HEK293 (cell line): Measurements from ENCODE around the gene PRDM11.

Experiments
- CTCF ChIA-PET: fragments of 350-600 bp; formaldehyde crosslinking; extraction: SDS; loops from one replicate; lab custom pipeline; 2021; ENCODE audit warnings: antibody characterized with exemption; lab: Yijun Ruan, JAX
- POLR2A ChIA-PET: fragments of 300-600 bp; formaldehyde crosslinking; extraction: SDS; loops from one replicate; lab custom pipeline; 2020; ENCODE audit warnings: antibody characterized with exemption, inconsistent platforms; lab: Yijun Ruan, JAX
- H3K27ac ChIP-seq: fragments of 200-500 bp; sonication (Bioruptor generic); 2 replicates; pipeline ENCODE4 v1.5.1; 2014; ENCODE audit warnings: low read depth, low read length, control low read depth, inconsistent platforms; ENCODE audit errors: extremely low read depth
- H3K36me3 ChIP-seq, 2 experiments: fragments of 200-500 bp in 1 of 2; sonication (Bioruptor generic) in 1 of 2; 1 replicate in 1 of 2; 2 replicates in 1 of 2; pipeline ENCODE4 v1.5.1; 2014 to 2017; ENCODE audit warnings: inconsistent platforms in 2 of 2, low read length in 2 of 2; ENCODE audit not compliant: control insufficient read depth in 2 of 2, insufficient read depth in 1 of 2
- H3K4me1 ChIP-seq: fragments of 200-500 bp; sonication (Bioruptor generic); 2 replicates; pipeline ENCODE4 v1.5.1; 2014; ENCODE audit warnings: mild to moderate bottlenecking, low read length, inconsistent platforms; ENCODE audit not compliant: control insufficient read depth, insufficient read depth
- H3K4me3 ChIP-seq: 2 replicates; pipeline ENCODE4 v1.5.1; 2011; ENCODE audit warnings: low read depth, mild to moderate bottlenecking, control low read depth, low read length, moderate library complexity
- H3K9me3 ChIP-seq: fragments of 200-500 bp; sonication (Bioruptor generic); 2 replicates; pipeline ENCODE4 v1.5.1; 2014; ENCODE audit warnings: low read depth, low read length, inconsistent platforms; ENCODE audit not compliant: control insufficient read depth, insufficient read depth
- BCL11B ChIP-seq: fragments of 450-650 bp; formaldehyde crosslinking; IDR thresholded peaks from 2 replicates; pipeline ENCODE4 v1.5.1; 2016; ENCODE audit warnings: low read depth, missing biosample characterization, missing genetic modification characterization
- HOXC10 ChIP-seq: sonication (generic); formaldehyde crosslinking; IDR thresholded peaks from 2 replicates; pipeline ENCODE4 v1.8.1; 2023; ENCODE audit warnings: mild to moderate bottlenecking, missing genetic modification reagents
- IKZF3 ChIP-seq: fragments of 450-650 bp; IDR thresholded peaks from 2 replicates; pipeline ENCODE4 v1.5.0; 2018; ENCODE audit warnings: missing biosample characterization, mild to moderate bottlenecking, missing genetic modification characterization, moderate library complexity
- KLF16 ChIP-seq: fragments of 450-650 bp; formaldehyde crosslinking; IDR thresholded peaks from 2 replicates; pipeline ENCODE4 v1.5.1; 2017; ENCODE audit warnings: missing biosample characterization, missing genetic modification characterization
- SCRT2 ChIP-seq: fragments of 450-650 bp; formaldehyde crosslinking; IDR thresholded peaks from 2 replicates; pipeline ENCODE4 v1.5.1; 2016; ENCODE audit warnings: missing biosample characterization, missing genetic modification characterization
- ZBTB11 ChIP-seq: fragments of 450-650 bp; formaldehyde crosslinking; conservative IDR thresholded peaks from 2 replicates; pipeline ENCODE4 v1.5.1; 2016; ENCODE audit warnings: low read depth, missing biosample characterization, missing genetic modification characterization
- ZBTB7A ChIP-seq: fragments of 450-650 bp; formaldehyde crosslinking; IDR thresholded peaks from 2 replicates; pipeline ENCODE4 v1.5.1; 2016; ENCODE audit warnings: low read depth, missing biosample characterization, missing genetic modification characterization
- ZFP37 ChIP-seq: fragments of 450-650 bp; formaldehyde crosslinking; IDR thresholded peaks from 2 replicates; pipeline ENCODE4 v1.5.1; 2016; ENCODE audit warnings: missing biosample characterization, missing genetic modification characterization
- ZNF138 ChIP-seq: fragments of 450-650 bp; formaldehyde crosslinking; IDR thresholded peaks from 2 replicates; pipeline ENCODE4 v1.5.1; 2016; ENCODE audit warnings: missing biosample characterization, missing genetic modification characterization, borderline replicate concordance
- ZNF140 ChIP-seq: fragments of 450-650 bp; formaldehyde crosslinking; IDR thresholded peaks from 2 replicates; pipeline ENCODE4 v1.5.1; 2016; ENCODE audit warnings: missing biosample characterization, missing genetic modification characterization
- ZNF174 ChIP-seq: fragments of 450-650 bp; formaldehyde crosslinking; IDR thresholded peaks from 2 replicates; pipeline ENCODE4 v1.5.0; 2017; ENCODE audit warnings: missing biosample characterization, mild to moderate bottlenecking, missing genetic modification characterization
- ZNF202 ChIP-seq: fragments of 450-650 bp; formaldehyde crosslinking; IDR thresholded peaks from 2 replicates; pipeline ENCODE4 v1.5.1; 2016; ENCODE audit warnings: missing biosample characterization, missing genetic modification characterization, borderline replicate concordance
- ZNF211 ChIP-seq: fragments of 450-650 bp; formaldehyde crosslinking; IDR thresholded peaks from 2 replicates; pipeline ENCODE4 v1.5.1; 2016; ENCODE audit warnings: low read depth, missing biosample characterization, missing genetic modification characterization
- ZNF24 ChIP-seq: fragments of 450-650 bp; formaldehyde crosslinking; IDR thresholded peaks from 2 replicates; pipeline ENCODE4 v1.5.1; 2016; ENCODE audit warnings: missing biosample characterization, missing genetic modification characterization
- ZNF335 ChIP-seq: fragments of 450-650 bp; formaldehyde crosslinking; conservative IDR thresholded peaks from 2 replicates; pipeline ENCODE4 v1.5.1; 2016; ENCODE audit warnings: missing biosample characterization, missing genetic modification characterization
- ZNF391 ChIP-seq: fragments of 450-650 bp; formaldehyde crosslinking; IDR thresholded peaks from 2 replicates; pipeline ENCODE4 v1.5.1; 2016; ENCODE audit warnings: low read depth, missing biosample characterization, missing genetic modification characterization, borderline replicate concordance
- ZNF48 ChIP-seq: fragments of 450-650 bp; formaldehyde crosslinking; IDR thresholded peaks from 2 replicates; pipeline ENCODE4 v1.5.1; 2016; ENCODE audit warnings: missing biosample characterization, missing genetic modification characterization
- ZNF488 ChIP-seq: fragments of 450-650 bp; formaldehyde crosslinking; IDR thresholded peaks from 2 replicates; pipeline ENCODE4 v1.5.1; 2016; ENCODE audit warnings: missing biosample characterization, missing genetic modification characterization
- ZNF510 ChIP-seq: fragments of 450-650 bp; formaldehyde crosslinking; IDR thresholded peaks from 2 replicates; pipeline ENCODE4 v1.5.1; 2018; ENCODE audit warnings: mild to moderate bottlenecking, missing genetic modification characterization, missing biosample characterization; ENCODE audit not compliant: insufficient replicate concordance
- ZNF558 ChIP-seq: fragments of 450-650 bp; formaldehyde crosslinking; IDR thresholded peaks from 2 replicates; pipeline ENCODE4 v1.5.1; 2016; ENCODE audit warnings: missing biosample characterization, missing genetic modification characterization
- ZNF580 ChIP-seq: fragments of 450-650 bp; formaldehyde crosslinking; IDR thresholded peaks from 2 replicates; pipeline ENCODE4 v1.5.1; 2016; ENCODE audit warnings: missing biosample characterization, missing genetic modification characterization
- ZNF624 ChIP-seq: fragments of 450-650 bp; formaldehyde crosslinking; IDR thresholded peaks from 2 replicates; pipeline ENCODE4 v1.5.1; 2017; ENCODE audit warnings: missing biosample characterization, missing genetic modification characterization
- ZNF654 ChIP-seq: fragments of 450-650 bp; formaldehyde crosslinking; IDR thresholded peaks from 2 replicates; pipeline ENCODE4 v1.5.1; 2016; ENCODE audit warnings: low read depth, missing biosample characterization, missing genetic modification characterization
- ZNF76 ChIP-seq: fragments of 450-650 bp; formaldehyde crosslinking; IDR thresholded peaks from 2 replicates; pipeline ENCODE4; 2016; ENCODE audit warnings: low read depth, missing biosample characterization, missing genetic modification characterization, borderline replicate concordance
- ZSCAN4 ChIP-seq: fragments of 450-650 bp; formaldehyde crosslinking; IDR thresholded peaks from 2 replicates; pipeline ENCODE4 v1.5.1; 2017; ENCODE audit warnings: missing biosample characterization, missing genetic modification characterization

PRDM11 gene

GRCh38 chr11:45213717-45214116 lies 67.3 kb downstream of the PRDM11 start:
- H3K4me1 ChIP-seq = no peaks in the 10 kb centered on the region
- no peak overlapping the region for H3K27ac ChIP-seq
- H3K9me3 ChIP-seq = no peaks in the 10 kb centered on the region
- no peak overlapping the region for H3K4me3 ChIP-seq
- ChIA-PET CTCF (interaction anchor here (0.6 to 1.6 kb wide), 2 partner anchors 20 to 68 kb away, joined by 4 to 8 read pairs; no protein-coding TSS in a partner anchor), POLR2A (no interaction called here)
- peaks cover 0 to 4% of the 10 kb centered on the region in 2 experiments; a peak in 1 of 3 replicates for H3K36me3 ChIP-seq
- TF ChIP-seq IKZF3 (tag by site-specific recombination) (no peak), ZNF624 (tag by site-specific recombination) (no peak), ZBTB11 (tag by site-specific recombination) (no peak), SCRT2 (no peak)

- no peaks in the 10 kb centered on the region for H3K9me3 ChIP-seq
- no peaks in the 10 kb centered on the region for H3K4me1 ChIP-seq
- CTCF ChIA-PET = interaction anchor here (0.7 to 2.1 kb wide), 4 partner anchors 37 to 112 kb away, joined by 3 to 9 read pairs (median 6); no protein-coding TSS in a partner anchor
- H3K27ac ChIP-seq = no peak overlapping the region
- H3K4me3 ChIP-seq = no peak overlapping the region
- H3K36me3 ChIP-seq = peaks cover 0 to 4% of the 10 kb centered on the region in 2 experiments; a peak in 1 of 3 replicates
- no peak for TF ChIP-seq ZNF24 (tag by site-specific recombination)
- TF ChIP-seq ZNF580 (tag by site-specific recombination) = no peak
- no peak for TF ChIP-seq ZNF138
- TF ChIP-seq ZNF174 (tag by site-specific recombination) = no peak
- TF ChIP-seq ZNF510 (tag by site-specific recombination) = no peak
- no peak for TF ChIP-seq ZNF140 (tag by site-specific recombination)
- no peak for TF ChIP-seq BCL11B
- TF ChIP-seq ZNF48 (tag by site-specific recombination) = no peak
- TF ChIP-seq ZFP37 (tag by site-specific recombination) = no peak
- no peak for TF ChIP-seq ZNF558 (tag by site-specific recombination)
- no peak for TF ChIP-seq ZNF202 (tag by site-specific recombination)
- TF ChIP-seq ZNF391 (tag by site-specific recombination) = no peak
- TF ChIP-seq ZNF654 (tag by site-specific recombination) = no peak
- POLR2A ChIA-PET = no interaction called here
These were observed 68.8 kb downstream of the PRDM11 start for GRCh38 chr11:45215098-45215865.

GRCh38 chr11:45216031-45216430 lies 69.6 kb downstream of the PRDM11 start:
- TF ChIP-seq ZNF140 (tag by site-specific recombination) (no peak), ZNF488 (no peak), ZNF76 (tag by site-specific recombination) (no peak), KLF16 (tag by site-specific recombination) (no peak), ZBTB7A (no peak), HOXC10 (CRISPR knock-in tag) (no peak), ZNF335 (tag by site-specific recombination) (no peak), ZNF211 (tag by site-specific recombination) (no peak), ZSCAN4 (no peak)
- H3K4me3 ChIP-seq = no peak overlapping the region
- POLR2A ChIA-PET = no interaction called here
- no peaks in the 10 kb centered on the region for H3K4me1 ChIP-seq
- H3K27ac ChIP-seq = no peak overlapping the region
- CTCF ChIA-PET = interaction anchor here (0.7 to 2.1 kb wide), 7 partner anchors 11 to 113 kb away, joined by 3 to 9 read pairs (median 4); no protein-coding TSS in a partner anchor
- no peaks in the 10 kb centered on the region for H3K9me3 ChIP-seq
- peaks cover 0 to 4% of the 10 kb centered on the region in 2 experiments; a peak in 1 of 3 replicates for H3K36me3 ChIP-seq
